Stimulated activated CD8-positive, alpha-beta memory T cell treated with anti-CD3 and anti-CD28 coated beads, Interleukin-2, amount 100 ng/mL, for 1 hour (primary cell): ENCODE data around the gene TMPRSS15.
"Not testable (repeated sequence)": the region's sequence is repeated elsewhere in the genome, so short reads cannot be mapped to it uniquely, and the experiment has no call there.

Experiments used
- DNase-seq, 2 donors: peaks; one replicate each; pipeline ENCODE4 v3.0.0-alpha.2; 2020; ENCODE audit warnings: low read depth in 2 of 2

TMPRSS15 gene

GRCh38 chr21:18403735-18404450 is at the start of gene TMPRSS15:
TSS of gene TMPRSS15 (minus strand) at chr21:18403785. CDS start at chr21:18403622, 163 bp downstream.
- DNase-seq = no peak

- DNase-seq = no peak
These were observed 48.1 kb upstream of the TMPRSS15 start for GRCh38 chr21:18451670-18452069.

GRCh38 chr21:18449605-18450550 is 46.3 kb upstream of the TMPRSS15 start:
- no peak for DNase-seq

DNA sequence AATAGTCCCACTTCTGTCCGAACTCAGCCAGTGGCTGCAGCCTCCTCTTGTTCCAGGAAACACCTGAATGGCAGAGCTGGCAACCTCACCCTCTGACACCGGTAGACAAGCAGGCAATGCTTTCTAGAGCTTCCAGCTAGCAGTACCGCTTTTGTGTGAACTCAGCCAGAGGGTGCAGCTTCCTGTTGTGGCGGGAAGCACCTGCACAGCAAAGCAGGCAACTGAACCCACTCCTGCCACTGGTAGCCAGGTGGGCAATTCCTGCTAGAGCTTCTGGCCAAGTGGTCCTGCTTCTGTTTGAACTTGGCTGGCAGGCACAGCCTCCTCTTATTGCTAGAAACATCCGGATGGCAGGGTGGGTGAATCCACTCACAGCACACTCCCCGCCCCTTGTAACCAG is 40.1 kb upstream of the TMPRSS15 start:
- DNase-seq = no peak

GRCh38 chr21:18443085-18443484 is 39.5 kb upstream of the TMPRSS15 start:
- no peak for DNase-seq

DNA sequence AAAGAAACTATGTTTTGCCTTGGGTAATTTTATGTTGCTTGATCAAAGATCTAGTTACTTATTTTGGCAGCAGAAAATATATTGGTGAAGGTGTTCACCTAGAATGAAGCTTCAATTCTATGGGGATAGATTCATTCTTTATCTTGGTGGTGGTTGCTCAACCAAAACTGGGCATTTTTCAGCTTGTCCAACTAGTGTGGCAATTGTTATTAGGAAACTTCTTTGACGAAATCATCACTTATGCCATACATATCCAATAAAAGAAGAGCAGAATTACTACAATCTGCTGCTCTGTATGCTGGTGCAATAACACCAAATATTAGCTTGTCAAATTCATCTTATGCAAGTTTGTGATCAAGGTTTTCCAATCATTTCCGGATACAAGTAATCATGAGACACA is 26.8 kb upstream of the TMPRSS15 start:
- no peak for DNase-seq

DNA sequence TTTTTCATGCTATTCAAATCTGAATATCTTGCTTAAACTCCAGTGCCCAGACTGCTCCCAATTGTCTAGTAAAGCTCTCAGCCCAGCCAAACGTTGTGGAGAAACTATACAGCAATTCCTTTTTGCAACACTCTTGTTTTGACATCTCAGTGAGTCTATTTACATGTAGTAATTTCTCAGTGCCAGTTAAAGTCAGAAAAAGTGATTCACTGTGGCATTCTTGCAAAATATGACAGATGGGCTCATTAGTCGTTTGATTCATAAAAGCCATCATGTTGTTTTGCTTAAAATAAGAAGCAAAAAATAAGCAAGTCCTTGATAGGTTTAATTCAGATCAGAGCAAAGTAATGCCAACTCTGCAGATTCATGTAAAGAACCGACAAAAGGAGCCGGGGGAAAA is 20.7 kb upstream of the TMPRSS15 start:
- no peak for DNase-seq

- DNase-seq = no peak
These were observed 13.7 kb upstream of the TMPRSS15 start for GRCh38 chr21:18417141-18417790.

DNA sequence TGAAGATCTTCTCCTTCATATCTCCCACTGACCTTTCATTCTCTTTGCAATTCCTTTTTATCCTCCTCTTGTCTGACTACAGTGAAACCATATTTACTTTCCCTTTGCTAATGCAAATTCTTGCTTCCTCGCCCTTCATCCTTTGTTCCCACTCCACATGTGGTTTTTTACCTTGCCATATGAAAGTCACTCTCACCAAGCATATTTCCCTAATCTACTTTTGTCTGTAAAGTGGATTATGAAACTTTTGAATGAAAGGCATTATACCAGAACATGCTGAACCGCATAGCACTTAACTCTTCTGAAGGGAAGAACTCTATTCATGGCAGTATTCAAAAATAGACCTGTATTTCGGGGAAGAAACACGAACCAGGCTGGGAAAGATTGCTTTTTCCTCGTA is 8.0 kb upstream of the TMPRSS15 start:
- no peak for DNase-seq

- no peak for DNase-seq
These were observed 6.0 kb upstream of the TMPRSS15 start for GRCh38 chr21:18409579-18409978.

DNA sequence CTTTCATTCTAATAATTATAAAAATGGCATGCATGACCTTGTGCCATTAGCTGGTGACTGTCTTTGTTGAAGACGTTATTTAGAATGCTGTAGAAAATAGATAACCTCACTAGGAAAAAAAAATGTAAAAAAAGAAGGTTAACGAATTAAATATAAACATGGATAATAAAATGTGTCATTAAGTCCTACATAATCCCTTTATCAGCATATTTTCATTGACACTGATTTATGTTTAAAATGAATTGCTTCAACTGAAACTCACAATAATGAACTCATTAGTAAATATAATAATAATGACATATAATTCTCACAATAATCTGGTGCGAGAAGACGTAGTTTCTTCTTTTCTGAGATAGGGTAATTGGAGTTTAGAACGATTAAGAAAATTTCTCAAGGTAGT is 4.7 kb downstream of the TMPRSS15 start:
- no peak for DNase-seq

GRCh38 chr21:18387994-18388393 is 15.6 kb downstream of the TMPRSS15 start:
- no peak for DNase-seq

- no peak for DNase-seq
These were observed 18.8 kb downstream of the TMPRSS15 start for GRCh38 chr21:18384771-18385170.

- not testable (repeated sequence) for DNase-seq
These were observed 20.5 kb downstream of the TMPRSS15 start for GRCh38 chr21:18382934-18383619.

- DNase-seq = no peak
These were observed 21.4 kb downstream of the TMPRSS15 start for GRCh38 chr21:18382141-18382540.

- DNase-seq = no peak
These were observed 30.0 kb downstream of the TMPRSS15 start for GRCh38 chr21:18373606-18374005.

DNA sequence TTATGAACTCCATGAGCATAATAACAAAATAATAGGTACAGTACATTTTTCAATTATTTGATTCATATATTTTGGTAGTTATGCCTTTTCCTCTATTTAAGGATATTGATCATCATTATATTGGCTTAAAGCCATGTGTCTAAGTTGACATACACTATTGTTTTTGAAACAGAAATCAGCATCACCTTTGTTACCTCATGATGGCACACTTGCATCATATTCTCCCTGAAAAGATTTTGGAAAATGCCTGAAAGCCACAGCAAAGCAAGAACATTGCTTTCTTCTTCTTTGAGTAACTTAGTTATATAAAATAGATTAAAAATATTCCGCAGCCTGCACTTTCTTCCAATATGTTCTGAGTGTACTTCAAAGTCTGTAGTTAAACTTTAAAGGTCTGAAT is 33.3 kb downstream of the TMPRSS15 start:
- no peak for DNase-seq

DNA sequence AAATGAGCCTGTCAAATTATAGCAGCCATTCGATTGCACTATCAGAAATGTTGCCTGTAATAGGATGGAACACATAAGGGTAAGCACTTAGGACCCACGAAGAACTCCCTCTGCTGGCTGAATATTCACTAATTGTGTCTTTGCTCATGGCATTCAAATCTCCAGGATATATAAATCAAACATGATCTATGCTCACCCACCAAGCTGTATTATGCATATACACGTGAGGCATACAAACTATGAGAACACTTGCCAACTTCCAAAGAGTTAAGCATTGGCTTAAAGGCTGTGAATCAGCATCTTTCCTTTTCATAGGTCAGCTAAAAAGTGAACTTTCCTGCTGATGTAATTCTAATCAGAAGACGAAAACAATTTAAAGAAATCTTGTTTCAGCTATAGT is 34.5 kb downstream of the TMPRSS15 start:
- DNase-seq = no peak

DNA sequence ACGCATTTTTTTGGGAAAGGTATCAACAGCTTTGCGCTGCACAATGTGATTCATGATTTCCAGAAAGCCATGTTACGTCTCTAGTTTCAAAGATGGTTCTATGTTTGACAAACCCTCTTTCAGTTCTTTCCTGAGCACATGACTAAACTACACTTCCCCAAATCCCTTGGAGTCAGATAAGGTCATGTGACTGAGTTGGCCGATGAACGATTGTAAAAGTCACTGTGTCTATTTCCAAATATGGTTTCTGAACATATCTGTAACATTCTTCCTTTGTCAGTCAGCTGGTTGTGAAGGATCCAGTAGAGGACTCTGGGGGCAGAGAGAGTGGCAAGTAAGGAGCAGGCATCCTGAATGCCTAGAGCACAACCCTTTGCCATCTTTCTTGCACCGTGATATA is 35.4 kb downstream of the TMPRSS15 start:
- no peak for DNase-seq

DNA sequence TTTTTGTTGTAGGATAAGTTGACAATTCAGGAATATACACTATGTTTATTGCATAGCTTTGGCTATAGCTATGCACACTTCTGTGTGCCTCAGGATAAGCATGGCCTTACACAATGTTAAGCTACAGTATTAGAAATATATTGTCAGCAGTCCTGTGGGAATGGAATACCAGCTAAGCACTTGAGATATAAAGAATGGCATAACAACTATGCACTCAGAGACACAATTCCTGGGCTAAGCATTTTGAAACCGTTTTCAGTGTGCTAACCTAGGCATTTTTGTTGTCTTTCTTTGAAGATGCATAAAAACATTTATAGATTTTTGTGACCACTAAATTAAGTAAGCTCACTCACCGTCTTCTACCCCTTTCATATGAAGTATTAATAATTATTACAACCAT is 46.8 kb downstream of the TMPRSS15 start:
- DNase-seq = no peak

- no peak for DNase-seq
These were observed 48.6 kb downstream of the TMPRSS15 start for GRCh38 chr21:18354947-18355346.

GRCh38 chr21:18350216-18350615 is 53.4 kb downstream of the TMPRSS15 start:
- DNase-seq = no peak
